ENCODE data around the gene TWNK. TPM values are rescaled to one million over a fixed set of nuclear protein-coding genes. Genes with fewer than 3 reads are reported as not detected.

The TWNK gene
- total RNA-seq, 3 donors from 2014 or later (not counting 1 experiment from before 2014, with no cell fraction given): 2.2 to 3.6 (median 3.3) TPM

- no peak overlapping the region for H3K4me3 Mint-ChIP-seq
Observed at GRCh38 chr10:101003639-101004206, 16.4 kb downstream of the TWNK start.

DNA sequence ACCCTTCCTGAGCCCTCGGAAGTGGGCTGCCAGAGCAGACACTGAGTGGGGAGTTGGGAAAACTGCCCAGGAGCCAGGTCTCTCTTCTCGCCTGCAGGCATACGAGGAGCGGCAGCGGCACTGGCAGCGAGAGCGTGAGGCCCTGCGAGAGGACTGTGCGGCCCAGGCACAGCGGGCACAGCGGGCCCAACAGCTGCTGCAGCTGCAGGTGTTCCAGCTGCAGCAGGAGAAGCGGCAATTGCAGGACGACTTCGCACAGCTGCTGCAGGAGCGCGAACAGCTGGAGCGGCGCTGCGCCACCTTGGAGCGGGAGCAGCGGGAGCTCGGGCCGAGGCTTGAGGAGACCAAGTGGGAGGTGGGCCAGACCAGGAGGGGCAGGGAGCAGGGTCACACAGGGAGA is 18.0 kb downstream of the TWNK start:
- peaks cover 5% of the 10 kb centered on the region for H3K4me1 ChIP-seq (ENCODE audit: control insufficient read depth, insufficient read depth, low read length)
- H3K9me3 ChIP-seq (ENCODE audit: control insufficient read depth, insufficient read depth, low read length): no peaks in the 10 kb centered on the region
- H3K9me3 Mint-ChIP-seq: no peaks in the 10 kb centered on the region
- H3K27ac ChIP-seq (ENCODE audit: low read length): no peak overlapping the region
- no peak overlapping the region for H3K4me3 Mint-ChIP-seq
- no peaks in the 10 kb centered on the region for H3K27me3 ChIP-seq (ENCODE audit: control insufficient read depth, insufficient read depth, low read length)
- DNase-seq: no peak
- intact Hi-C loops (cut with micrococcal nuclease): no loop called here
- H3K4me1 Mint-ChIP-seq: peaks cover 6 to 10% of the 10 kb centered on the region in 2 donors
- WGBS (ENCODE audit: insufficient coverage): 97% methylated on average over 23 of the region's 23 CpGs
- H3K36me3 ChIP-seq (ENCODE audit: control insufficient read depth, insufficient read depth, low read length): peaks cover 4% of the 10 kb centered on the region
- TF ChIP-seq CTCF (IDR thresholded peaks at IDR 0.05): no peak
- no peak overlapping the region for H3K27ac Mint-ChIP-seq
- H3K36me3 Mint-ChIP-seq: no peaks in the 10 kb centered on the region
- no peak for ATAC-seq
- peaks cover 0 to 4% of the 10 kb centered on the region in 2 donors for H3K27me3 Mint-ChIP-seq (ENCODE audit: low read depth in 2 of 2)
- no peak overlapping the region for H3K4me3 ChIP-seq (ENCODE audit: low read length)

More at GRCh38 chr10:101003639-101004206, 16.4 kb downstream of the TWNK start:
- Histone ChIP-seq H3K9me3 (ENCODE audit: control insufficient read depth, insufficient read depth, low read length) (no peaks in the 10 kb centered on the region), H3K27ac (ENCODE audit: low read length) (no peak overlapping the region), H3K27me3 (ENCODE audit: control insufficient read depth, insufficient read depth, low read length) (no peaks in the 10 kb centered on the region), H3K36me3 (ENCODE audit: control insufficient read depth, insufficient read depth, low read length) (peaks cover 4% of the 10 kb centered on the region), H3K4me3 (ENCODE audit: low read length) (no peak overlapping the region), H3K4me1 (ENCODE audit: control insufficient read depth, insufficient read depth, low read length) (peaks cover 14% of the 10 kb centered on the region)
- WGBS (ENCODE audit: insufficient coverage): 96% methylated on average over 18 of the region's 18 CpGs
- H3K36me3 Mint-ChIP-seq: no peaks in the 10 kb centered on the region
- H3K4me1 Mint-ChIP-seq: peaks cover 9 to 13% of the 10 kb centered on the region in 2 donors
- H3K27ac Mint-ChIP-seq: no peak overlapping the region
- no peak for ATAC-seq
- intact Hi-C loops (cut with micrococcal nuclease): no loop called here
- no peak for TF ChIP-seq CTCF (IDR thresholded peaks at IDR 0.05)
- peaks cover 0 to 4% of the 10 kb centered on the region in 2 donors for H3K27me3 Mint-ChIP-seq (ENCODE audit: low read depth in 2 of 2)
- H3K9me3 Mint-ChIP-seq: no peaks in the 10 kb centered on the region
- no peak for DNase-seq

GRCh38 chr10:101005869-101006567 is 18.7 kb downstream of the TWNK start:
- H3K27ac Mint-ChIP-seq: no peak overlapping the region
- H3K36me3 Mint-ChIP-seq: no peaks in the 10 kb centered on the region
- no peaks in the 10 kb centered on the region for H3K9me3 Mint-ChIP-seq
- H3K4me1 Mint-ChIP-seq: peaks cover 3 to 4% of the 10 kb centered on the region in 2 donors
- DNase-seq (no peak), ATAC-seq (no peak)
- TF ChIP-seq CTCF (IDR thresholded peaks at IDR 0.05): no peak
- no peak overlapping the region for H3K4me3 Mint-ChIP-seq
- Histone ChIP-seq H3K36me3 (ENCODE audit: control insufficient read depth, insufficient read depth, low read length) (peaks cover 4% of the 10 kb centered on the region), H3K27me3 (ENCODE audit: control insufficient read depth, insufficient read depth, low read length) (no peaks in the 10 kb centered on the region), H3K9me3 (ENCODE audit: control insufficient read depth, insufficient read depth, low read length) (no peaks in the 10 kb centered on the region), H3K4me1 (ENCODE audit: control insufficient read depth, insufficient read depth, low read length) (no peaks in the 10 kb centered on the region), H3K27ac (ENCODE audit: low read length) (no peak overlapping the region), H3K4me3 (ENCODE audit: low read length) (no peak overlapping the region)
- H3K27me3 Mint-ChIP-seq (ENCODE audit: low read depth in 2 of 2): peaks cover 0 to 2% of the 10 kb centered on the region in 2 donors
- intact Hi-C loops (cut with micrococcal nuclease): no loop called here
- WGBS (ENCODE audit: insufficient coverage): 89% methylated on average over 2 of the region's 4 CpGs
